HuH-7.5 (cell line): ENCODE data around the gene PLCB2.

ENCODE experiments used
- DNase-seq: peaks from one replicate; pipeline ENCODE4 v3.0.0; 2011; ENCODE audit warnings: low spot score

The PLCB2 gene

GRCh38 chr15:40323953-40324937 is 16.5 kb upstream of the PLCB2 start:
- DNase-seq = peak; percentile 46

- DNase-seq = peak; percentile 89
Observed at GRCh38 chr15:40323239-40323952, 15.7 kb upstream of the PLCB2 start, which contains the start of gene INAFM2. INAFM2 (plus strand) TSS chr15:40323692; CDS start chr15:40324056, 364 bp downstream.

GRCh38 chr15:40322531-40323238 is 14.9 kb upstream of the PLCB2 start:
- DNase-seq = no peak

- peak; percentile 73 for DNase-seq
Observed at GRCh38 chr15:40320931-40321371, 13.2 kb upstream of the PLCB2 start.

GRCh38 chr15:40320409-40320808 is 12.7 kb upstream of the PLCB2 start:
- no peak for DNase-seq

GRCh38 chr15:40317580-40317979 is 9.8 kb upstream of the PLCB2 start:
- DNase-seq = no peak

GRCh38 chr15:40316931-40317330 is 9.2 kb upstream of the PLCB2 start:
- DNase-seq = no peak

- DNase-seq = no peak
Observed at GRCh38 chr15:40314723-40315276, 7.1 kb upstream of the PLCB2 start.

- no peak for DNase-seq
Observed at GRCh38 chr15:40313531-40314398, 6.0 kb upstream of the PLCB2 start.

GRCh38 chr15:40312370-40313158 is 4.8 kb upstream of the PLCB2 start:
- no peak for DNase-seq

GRCh38 chr15:40310993-40311392 is 3.3 kb upstream of the PLCB2 start:
- no peak for DNase-seq

GRCh38 chr15:40310001-40310959 is 2.5 kb upstream of the PLCB2 start:
- DNase-seq = peak; percentile 56

- DNase-seq = no peak
Observed at GRCh38 chr15:40309344-40309862, 1.7 kb upstream of the PLCB2 start.

- DNase-seq = no peak
Observed at GRCh38 chr15:40306908-40307307, 827 bp downstream of the PLCB2 start.

- DNase-seq = no peak
Observed at GRCh38 chr15:40306371-40306770, 1.4 kb downstream of the PLCB2 start.

- no peak for DNase-seq
Observed at GRCh38 chr15:40305281-40305680, 2.5 kb downstream of the PLCB2 start.

- DNase-seq = no peak
Observed at GRCh38 chr15:40303576-40303975, 4.2 kb downstream of the PLCB2 start.

- DNase-seq = no peak
Observed at GRCh38 chr15:40302981-40303380, 4.8 kb downstream of the PLCB2 start.
